ENCODE data around the gene NOL8. TPM values are rescaled to one million over a fixed set of nuclear protein-coding genes. Genes with fewer than 3 reads are reported as not detected.

Gene NOL8
- total and polyA plus RNA-seq, 2 experiments from 2014 or later, result 26.0 to 42.7 TPM

DNA sequence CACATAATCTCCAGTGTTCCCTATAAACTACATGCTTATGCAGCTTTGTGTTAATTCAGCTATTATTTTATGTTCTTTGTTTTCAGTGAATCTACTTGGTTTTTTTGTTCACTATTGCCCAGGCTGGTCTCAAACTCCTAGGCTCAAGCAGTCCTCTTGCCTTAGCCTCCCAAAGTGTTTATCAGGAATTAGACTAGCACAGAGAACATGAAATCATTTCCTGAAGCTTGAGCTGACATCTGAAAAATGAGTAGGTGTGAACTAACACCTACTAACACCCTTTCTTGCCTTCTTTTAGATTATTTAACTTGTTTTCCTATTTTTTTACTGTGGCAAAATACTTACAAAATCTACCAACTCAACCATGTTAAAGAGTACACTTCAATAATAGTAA, 25.6 kb upstream of the NOL8 start (continued):
- TF ChIP-seq, protein P1, sequence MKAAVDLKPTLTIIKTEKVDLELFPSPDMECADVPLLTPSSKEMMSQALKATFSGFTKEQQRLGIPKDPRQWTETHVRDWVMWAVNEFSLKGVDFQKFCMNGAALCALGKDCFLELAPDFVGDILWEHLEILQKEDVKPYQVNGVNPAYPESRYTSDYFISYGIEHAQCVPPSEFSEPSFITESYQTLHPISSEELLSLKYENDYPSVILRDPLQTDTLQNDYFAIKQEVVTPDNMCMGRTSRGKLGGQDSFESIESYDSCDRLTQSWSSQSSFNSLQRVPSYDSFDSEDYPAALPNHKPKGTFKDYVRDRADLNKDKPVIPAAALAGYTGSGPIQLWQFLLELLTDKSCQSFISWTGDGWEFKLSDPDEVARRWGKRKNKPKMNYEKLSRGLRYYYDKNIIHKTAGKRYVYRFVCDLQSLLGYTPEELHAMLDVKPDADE (IDR thresholded peaks at IDR 0.05), result no peak
- TF ChIP-seq NANOG (IDR thresholded peaks at IDR 0.05; ENCODE audit: borderline replicate concordance) (no peak), EZH2phosphoT487 (IDR thresholded peaks at IDR 0.05; ENCODE audit: unreplicated experiment) (no peak), ZNF331 (CRISPR knock-in tag; IDR thresholded peaks at IDR 0.05; ENCODE audit: low read depth) (no peak), JUNB (IDR thresholded peaks at IDR 0.05; ENCODE audit: unreplicated experiment) (no peak)
- TF ChIP-seq, protein P2, sequence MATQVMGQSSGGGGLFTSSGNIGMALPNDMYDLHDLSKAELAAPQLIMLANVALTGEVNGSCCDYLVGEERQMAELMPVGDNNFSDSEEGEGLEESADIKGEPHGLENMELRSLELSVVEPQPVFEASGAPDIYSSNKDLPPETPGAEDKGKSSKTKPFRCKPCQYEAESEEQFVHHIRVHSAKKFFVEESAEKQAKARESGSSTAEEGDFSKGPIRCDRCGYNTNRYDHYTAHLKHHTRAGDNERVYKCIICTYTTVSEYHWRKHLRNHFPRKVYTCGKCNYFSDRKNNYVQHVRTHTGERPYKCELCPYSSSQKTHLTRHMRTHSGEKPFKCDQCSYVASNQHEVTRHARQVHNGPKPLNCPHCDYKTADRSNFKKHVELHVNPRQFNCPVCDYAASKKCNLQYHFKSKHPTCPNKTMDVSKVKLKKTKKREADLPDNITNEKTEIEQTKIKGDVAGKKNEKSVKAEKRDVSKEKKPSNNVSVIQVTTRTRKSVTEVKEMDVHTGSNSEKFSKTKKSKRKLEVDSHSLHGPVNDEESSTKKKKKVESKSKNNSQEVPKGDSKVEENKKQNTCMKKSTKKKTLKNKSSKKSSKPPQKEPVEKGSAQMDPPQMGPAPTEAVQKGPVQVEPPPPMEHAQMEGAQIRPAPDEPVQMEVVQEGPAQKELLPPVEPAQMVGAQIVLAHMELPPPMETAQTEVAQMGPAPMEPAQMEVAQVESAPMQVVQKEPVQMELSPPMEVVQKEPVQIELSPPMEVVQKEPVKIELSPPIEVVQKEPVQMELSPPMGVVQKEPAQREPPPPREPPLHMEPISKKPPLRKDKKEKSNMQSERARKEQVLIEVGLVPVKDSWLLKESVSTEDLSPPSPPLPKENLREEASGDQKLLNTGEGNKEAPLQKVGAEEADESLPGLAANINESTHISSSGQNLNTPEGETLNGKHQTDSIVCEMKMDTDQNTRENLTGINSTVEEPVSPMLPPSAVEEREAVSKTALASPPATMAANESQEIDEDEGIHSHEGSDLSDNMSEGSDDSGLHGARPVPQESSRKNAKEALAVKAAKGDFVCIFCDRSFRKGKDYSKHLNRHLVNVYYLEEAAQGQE (IDR thresholded peaks at IDR 0.05; ENCODE audit: unreplicated experiment), result no peak

DNA sequence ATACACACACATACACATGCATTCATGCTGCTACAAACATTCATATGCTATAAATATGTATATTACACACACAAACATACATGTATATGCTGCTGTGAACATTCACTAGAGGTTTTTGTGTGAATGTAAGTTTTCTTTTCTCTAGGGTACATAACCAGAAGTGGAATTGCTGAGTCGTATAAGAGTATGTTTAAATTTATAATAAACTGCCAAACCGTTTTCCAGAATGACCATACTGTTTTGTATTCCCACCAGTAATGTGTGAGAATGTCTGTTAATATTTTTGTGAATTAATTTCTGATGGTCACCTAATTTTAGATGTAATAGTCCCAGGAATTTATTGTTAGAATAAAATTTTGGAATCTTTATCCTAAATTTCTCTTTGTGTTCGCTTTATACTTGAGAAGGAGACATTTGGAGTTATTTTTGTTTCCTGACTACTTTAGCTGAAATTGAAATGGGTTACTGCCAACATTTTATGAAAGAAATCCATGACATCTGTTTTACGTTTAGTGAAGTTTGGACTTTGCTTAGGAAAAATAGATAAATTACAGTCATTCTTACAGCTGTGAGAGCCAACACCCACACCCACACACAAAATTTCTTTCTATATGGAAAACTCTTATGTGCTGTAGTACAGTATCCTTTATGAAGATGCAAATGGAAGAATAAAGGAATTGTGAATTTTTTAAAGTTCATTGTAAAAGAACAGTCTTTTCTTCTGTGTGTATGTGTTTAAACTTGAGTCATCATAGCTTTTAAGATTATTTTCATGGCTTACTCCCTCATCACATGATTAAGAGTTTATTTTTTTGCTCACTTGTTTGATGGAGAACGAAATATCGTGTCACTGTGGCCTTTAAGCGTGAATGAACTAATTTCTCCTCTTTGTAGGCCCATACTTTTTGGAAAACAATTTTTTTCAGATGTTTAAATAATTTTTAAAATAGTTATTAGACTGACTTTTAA, 24.9 kb upstream of the NOL8 start:
- Histone ChIP-seq H3K4me3 (no peak overlapping the region), H3K36me3 (ENCODE audit: insufficient read depth) (no peaks in the 10 kb centered on the region), H4K20me1 (replicated peaks; ENCODE audit: insufficient read depth) (no peaks in the 10 kb centered on the region), H3K27me3 (ENCODE audit: insufficient read depth) (no peaks in the 10 kb centered on the region), H3K79me2 (replicated peaks; ENCODE audit: insufficient read depth) (no peaks in the 10 kb centered on the region), H2AFZ (no peak overlapping the region), H3K27ac (ENCODE audit: low read depth) (no peak overlapping the region), H3K4me1 (ENCODE audit: insufficient read depth) (no peaks in the 10 kb centered on the region), H3F3A (replicated peaks; ENCODE audit: low read depth) (no peaks in the 10 kb centered on the region), H3K4me2 (no peak overlapping the region), H3K9me2 (ENCODE audit: insufficient read depth) (no peaks in the 10 kb centered on the region)
- TF ChIP-seq JUNB (IDR thresholded peaks at IDR 0.05; ENCODE audit: unreplicated experiment) (no peak), EZH2 (IDR thresholded peaks at IDR 0.05; ENCODE audit: low read depth, unreplicated experiment) (no peak), STAT1 (IDR thresholded peaks at IDR 0.05; ENCODE audit: unreplicated experiment) (no peak), EZH2phosphoT487 (IDR thresholded peaks at IDR 0.05; ENCODE audit: unreplicated experiment) (no peak), POLR2AphosphoS5 (IDR thresholded peaks at IDR 0.05; ENCODE audit: low read depth) (no peak), NANOG (IDR thresholded peaks at IDR 0.05; ENCODE audit: borderline replicate concordance) (no peak), ZNF114 (CRISPR knock-in tag; IDR thresholded peaks at IDR 0.05) (no peak)
- TF ChIP-seq, protein P3, sequence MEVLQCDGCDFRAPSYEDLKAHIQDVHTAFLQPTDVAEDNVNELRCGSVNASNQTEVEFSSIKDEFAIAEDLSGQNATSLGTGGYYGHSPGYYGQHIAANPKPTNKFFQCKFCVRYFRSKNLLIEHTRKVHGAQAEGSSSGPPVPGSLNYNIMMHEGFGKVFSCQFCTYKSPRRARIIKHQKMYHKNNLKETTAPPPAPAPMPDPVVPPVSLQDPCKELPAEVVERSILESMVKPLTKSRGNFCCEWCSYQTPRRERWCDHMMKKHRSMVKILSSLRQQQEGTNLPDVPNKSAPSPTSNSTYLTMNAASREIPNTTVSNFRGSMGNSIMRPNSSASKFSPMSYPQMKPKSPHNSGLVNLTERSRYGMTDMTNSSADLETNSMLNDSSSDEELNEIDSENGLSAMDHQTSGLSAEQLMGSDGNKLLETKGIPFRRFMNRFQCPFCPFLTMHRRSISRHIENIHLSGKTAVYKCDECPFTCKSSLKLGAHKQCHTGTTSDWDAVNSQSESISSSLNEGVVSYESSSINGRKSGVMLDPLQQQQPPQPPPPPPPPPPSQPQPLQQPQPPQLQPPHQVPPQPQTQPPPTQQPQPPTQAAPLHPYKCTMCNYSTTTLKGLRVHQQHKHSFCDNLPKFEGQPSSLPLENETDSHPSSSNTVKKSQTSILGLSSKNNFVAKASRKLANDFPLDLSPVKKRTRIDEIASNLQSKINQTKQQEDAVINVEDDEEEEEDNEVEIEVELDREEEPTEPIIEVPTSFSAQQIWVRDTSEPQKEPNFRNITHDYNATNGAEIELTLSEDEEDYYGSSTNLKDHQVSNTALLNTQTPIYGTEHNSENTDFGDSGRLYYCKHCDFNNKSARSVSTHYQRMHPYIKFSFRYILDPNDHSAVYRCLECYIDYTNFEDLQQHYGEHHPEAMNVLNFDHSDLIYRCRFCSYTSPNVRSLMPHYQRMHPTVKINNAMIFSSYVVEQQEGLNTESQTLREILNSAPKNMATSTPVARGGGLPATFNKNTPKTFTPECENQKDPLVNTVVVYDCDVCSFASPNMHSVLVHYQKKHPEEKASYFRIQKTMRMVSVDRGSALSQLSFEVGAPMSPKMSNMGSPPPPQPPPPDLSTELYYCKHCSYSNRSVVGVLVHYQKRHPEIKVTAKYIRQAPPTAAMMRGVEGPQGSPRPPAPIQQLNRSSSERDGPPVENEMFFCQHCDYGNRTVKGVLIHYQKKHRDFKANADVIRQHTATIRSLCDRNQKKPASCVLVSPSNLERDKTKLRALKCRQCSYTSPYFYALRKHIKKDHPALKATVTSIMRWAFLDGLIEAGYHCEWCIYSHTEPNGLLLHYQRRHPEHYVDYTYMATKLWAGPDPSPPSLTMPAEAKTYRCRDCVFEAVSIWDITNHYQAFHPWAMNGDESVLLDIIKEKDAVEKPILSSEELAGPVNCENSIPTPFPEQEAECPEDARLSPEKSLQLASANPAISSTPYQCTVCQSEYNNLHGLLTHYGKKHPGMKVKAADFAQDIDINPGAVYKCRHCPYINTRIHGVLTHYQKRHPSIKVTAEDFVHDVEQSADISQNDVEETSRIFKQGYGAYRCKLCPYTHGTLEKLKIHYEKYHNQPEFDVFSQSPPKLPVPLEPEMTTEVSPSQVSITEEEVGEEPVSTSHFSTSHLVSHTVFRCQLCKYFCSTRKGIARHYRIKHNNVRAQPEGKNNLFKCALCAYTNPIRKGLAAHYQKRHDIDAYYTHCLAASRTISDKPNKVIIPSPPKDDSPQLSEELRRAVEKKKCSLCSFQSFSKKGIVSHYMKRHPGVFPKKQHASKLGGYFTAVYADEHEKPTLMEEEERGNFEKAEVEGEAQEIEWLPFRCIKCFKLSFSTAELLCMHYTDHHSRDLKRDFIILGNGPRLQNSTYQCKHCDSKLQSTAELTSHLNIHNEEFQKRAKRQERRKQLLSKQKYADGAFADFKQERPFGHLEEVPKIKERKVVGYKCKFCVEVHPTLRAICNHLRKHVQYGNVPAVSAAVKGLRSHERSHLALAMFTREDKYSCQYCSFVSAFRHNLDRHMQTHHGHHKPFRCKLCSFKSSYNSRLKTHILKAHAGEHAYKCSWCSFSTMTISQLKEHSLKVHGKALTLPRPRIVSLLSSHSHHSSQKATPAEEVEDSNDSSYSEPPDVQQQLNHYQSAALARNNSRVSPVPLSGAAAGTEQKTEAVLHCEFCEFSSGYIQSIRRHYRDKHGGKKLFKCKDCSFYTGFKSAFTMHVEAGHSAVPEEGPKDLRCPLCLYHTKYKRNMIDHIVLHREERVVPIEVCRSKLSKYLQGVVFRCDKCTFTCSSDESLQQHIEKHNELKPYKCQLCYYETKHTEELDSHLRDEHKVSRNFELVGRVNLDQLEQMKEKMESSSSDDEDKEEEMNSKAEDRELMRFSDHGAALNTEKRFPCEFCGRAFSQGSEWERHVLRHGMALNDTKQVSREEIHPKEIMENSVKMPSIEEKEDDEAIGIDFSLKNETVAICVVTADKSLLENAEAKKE (CRISPR knock-in tag; IDR thresholded peaks at IDR 0.05), result no peak
- TF ChIP-seq, protein P1 (IDR thresholded peaks at IDR 0.05), result no peak
- Mint-ChIP-seq H3K4me3 (no peak overlapping the region), H3K27ac (no peak overlapping the region), H3K9me3 (peaks cover 4% of the 10 kb centered on the region; the same call in 2 of the 3 replicates), H3K27me3 (ENCODE audit: insufficient read depth, low read depth, poor library complexity) (no peaks in the 10 kb centered on the region), H3K4me1 (no peaks in the 10 kb centered on the region), H3K36me3 (ENCODE audit: low read depth) (peaks cover 24% of the 10 kb centered on the region)
- DNase-seq (ENCODE audit: low spot score) (no peak), ATAC-seq (no peak)

All from GM23338 (cell line).